Measurements from ENCODE around the gene TMEM191C.
"Not testable (repeated sequence)": the region's sequence is repeated elsewhere in the genome, so short reads cannot be mapped to it uniquely, and the experiment has no call there.

DNA sequence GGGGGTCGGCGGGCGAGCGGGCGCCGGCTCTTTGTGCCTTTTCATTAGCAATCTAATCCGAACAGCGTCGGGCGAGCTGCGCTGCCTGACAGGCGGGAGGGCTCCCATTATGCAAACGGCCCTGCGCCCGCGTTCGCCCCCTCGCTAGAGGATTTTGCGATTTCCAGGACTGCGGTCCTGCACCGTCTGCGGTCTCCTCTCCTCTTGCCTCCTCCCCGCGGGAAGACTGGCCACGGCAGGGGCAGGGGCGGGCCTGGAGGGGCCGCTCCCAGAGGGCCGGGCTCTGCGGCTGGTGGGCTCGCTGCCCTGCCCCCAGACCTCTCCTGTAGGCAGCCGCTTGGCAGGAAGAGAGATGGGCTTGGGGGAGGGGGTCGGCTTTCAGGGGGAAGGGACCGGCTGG is 49.3 kb upstream of the TMEM191C start:
- not testable (repeated sequence) for TF ChIP-seq CTCF (IDR thresholded peaks at IDR 0.05; ENCODE audit: low read depth, low read length); POLR2A (IDR thresholded peaks at IDR 0.05; ENCODE audit: extremely low read depth, insufficient read length); MAX (IDR thresholded peaks at IDR 0.05; ENCODE audit: low read depth, low read length); MYC (IDR thresholded peaks at IDR 0.05; ENCODE audit: low read depth, low read length)

Data from NB4 (cell line).